ENCODE data around the gene ZNF511.

Gene ZNF511

GRCh38 chr10:133270773-133271297 is 37.9 kb upstream of the ZNF511 start:
- FAIRE-seq (no peak), DNase-seq (ENCODE audit: insufficient read length, low spot score) (no peak)
- no peak for TF ChIP-seq POLR2A (IDR thresholded peaks at IDR 0.05; ENCODE audit: low read depth, low read length)

GRCh38 chr10:133271521-133272300 is 37.0 kb upstream of the ZNF511 start:
- DNase-seq (ENCODE audit: insufficient read length, low spot score) (no peak), FAIRE-seq (no peak)
- no peak for TF ChIP-seq POLR2A (IDR thresholded peaks at IDR 0.05; ENCODE audit: low read depth, low read length)

GRCh38 chr10:133272301-133272963 is 36.3 kb upstream of the ZNF511 start:
- FAIRE-seq (no peak), DNase-seq (ENCODE audit: insufficient read length, low spot score) (no peak)
- no peak for TF ChIP-seq POLR2A (IDR thresholded peaks at IDR 0.05; ENCODE audit: low read depth, low read length)

- DNase-seq (ENCODE audit: insufficient read length, low spot score) (no peak), FAIRE-seq (no peak)
- TF ChIP-seq POLR2A (IDR thresholded peaks at IDR 0.05; ENCODE audit: low read depth, low read length) = no peak
Measured at GRCh38 chr10:133272964-133273420, 35.7 kb upstream of the ZNF511 start.

- DNase-seq (ENCODE audit: insufficient read length, low spot score) (no peak), FAIRE-seq (no peak)
- no peak for TF ChIP-seq POLR2A (IDR thresholded peaks at IDR 0.05; ENCODE audit: low read depth, low read length)
Measured at GRCh38 chr10:133273534-133274143, 35.1 kb upstream of the ZNF511 start.

- TF ChIP-seq POLR2A (IDR thresholded peaks at IDR 0.05; ENCODE audit: low read depth, low read length) = no peak
- FAIRE-seq (no peak), DNase-seq (ENCODE audit: insufficient read length, low spot score) (no peak)
Measured at GRCh38 chr10:133274751-133275683, 33.7 kb upstream of the ZNF511 start.

GRCh38 chr10:133275684-133276092 is 33.0 kb upstream of the ZNF511 start:
- DNase-seq (ENCODE audit: insufficient read length, low spot score) (no peak), FAIRE-seq (no peak)
- no peak for TF ChIP-seq POLR2A (IDR thresholded peaks at IDR 0.05; ENCODE audit: low read depth, low read length)

- no peak for FAIRE-seq
- DNase-seq (ENCODE audit: insufficient read length, low spot score) = no peak
- no peak for TF ChIP-seq POLR2A (IDR thresholded peaks at IDR 0.05; ENCODE audit: low read depth, low read length)
Measured at GRCh38 chr10:133276100-133276434, 32.6 kb upstream of the ZNF511 start.

- TF ChIP-seq POLR2A (IDR thresholded peaks at IDR 0.05; ENCODE audit: low read depth, low read length) = no peak
- no peak for FAIRE-seq
- no peak for DNase-seq (ENCODE audit: insufficient read length, low spot score)
Measured at GRCh38 chr10:133276435-133277201, 32.1 kb upstream of the ZNF511 start, which contains the start of gene ADAM8. TSS of gene ADAM8 (minus strand) at chr10:133276868. CDS start at chr10:133276817, 51 bp downstream.

- DNase-seq (ENCODE audit: insufficient read length, low spot score) = no peak
- FAIRE-seq = no peak
- no peak for TF ChIP-seq POLR2A (IDR thresholded peaks at IDR 0.05; ENCODE audit: low read depth, low read length)
Measured at GRCh38 chr10:133277277-133277992, 31.3 kb upstream of the ZNF511 start.

GRCh38 chr10:133277993-133278576 is 30.6 kb upstream of the ZNF511 start:
- TF ChIP-seq POLR2A (IDR thresholded peaks at IDR 0.05; ENCODE audit: low read depth, low read length) = no peak
- FAIRE-seq (no peak), DNase-seq (ENCODE audit: insufficient read length, low spot score) (no peak)

Measured in H54 (cell line).